GM21528 (cell line): Measurements from ENCODE around the gene DGKG.

Experiments used
- ATAC-seq: cut with Tn5 transposase; IDR thresholded peaks from one replicate; pipeline ENCODE4 v1.9.1; 2021; ENCODE audit warnings: mild to moderate bottlenecking, moderate library complexity; ENCODE audit not compliant: unreplicated experiment, low FRiP score

Gene DGKG

GRCh38 chr3:186217820-186218164, 144.2 kb downstream of the DGKG start:
- ATAC-seq, result peak; percentile 81

DNA sequence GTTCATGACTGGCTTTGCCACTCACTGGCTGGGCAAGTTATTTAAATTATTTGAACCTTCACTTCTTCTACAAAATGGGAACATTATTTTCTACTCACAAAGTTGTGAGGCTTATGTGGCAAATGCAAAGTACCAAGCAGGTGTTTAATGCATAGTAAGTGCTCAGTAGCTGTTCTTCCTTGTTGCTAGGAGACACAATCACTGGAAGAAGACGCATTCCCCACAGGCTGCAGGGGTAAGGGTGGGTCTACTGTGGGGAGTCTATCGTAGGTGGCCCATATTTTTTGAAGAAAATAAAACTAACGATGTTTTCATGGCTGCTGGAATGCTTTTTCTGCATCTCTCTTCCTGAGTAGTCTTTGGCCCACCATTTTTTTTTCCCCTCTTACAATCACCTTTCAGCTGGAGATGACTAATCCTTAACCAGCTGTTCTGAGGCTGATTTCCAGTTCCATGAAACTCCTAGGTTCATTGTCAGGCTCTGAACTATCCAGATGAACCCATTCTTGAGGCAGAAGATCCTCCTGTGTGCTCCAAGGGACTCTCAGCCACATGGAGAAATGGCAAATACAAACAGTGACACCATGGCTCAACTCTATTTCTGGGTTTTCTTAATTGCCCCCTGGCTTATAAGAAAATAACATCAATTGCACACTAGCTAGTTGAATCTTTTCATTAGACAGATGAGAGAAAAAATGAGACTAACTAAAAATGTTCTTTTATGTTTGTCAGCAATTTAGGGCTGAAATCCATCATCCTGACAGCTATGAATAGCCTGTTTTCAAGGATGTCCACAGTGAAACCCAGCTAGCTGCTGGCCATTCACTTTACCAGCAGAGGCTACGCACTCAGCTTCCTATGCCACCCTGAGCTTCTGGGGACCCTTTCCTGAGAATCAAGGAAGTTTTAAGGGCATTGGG, 144.9 kb downstream of the DGKG start:
- no peak for ATAC-seq

- ATAC-seq, result no peak
Measured at GRCh38 chr3:186214670-186215069, 147.4 kb downstream of the DGKG start.

DNA sequence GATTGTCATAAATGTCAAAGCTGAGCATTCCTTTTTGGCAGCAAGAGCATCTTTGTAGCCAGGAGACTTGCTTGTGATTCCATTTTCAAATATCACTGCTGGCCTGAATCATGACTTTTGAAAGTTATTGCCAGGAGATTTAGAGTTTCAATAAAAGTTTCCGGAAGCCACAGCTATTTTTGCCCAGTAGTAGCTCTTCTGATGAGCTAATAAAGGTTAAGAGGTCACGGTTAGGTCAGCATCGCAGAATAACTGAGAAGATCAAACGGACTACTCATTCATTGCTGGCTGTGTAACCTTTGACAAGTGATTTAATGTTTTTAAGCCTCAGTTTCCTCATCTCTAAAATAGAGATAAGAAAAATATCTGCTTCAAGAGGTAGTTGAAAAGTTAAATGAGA, 148.1 kb downstream of the DGKG start:
- no peak for ATAC-seq

- ATAC-seq, result no peak
Measured at GRCh38 chr3:186212611-186213010, 149.4 kb downstream of the DGKG start.

DNA sequence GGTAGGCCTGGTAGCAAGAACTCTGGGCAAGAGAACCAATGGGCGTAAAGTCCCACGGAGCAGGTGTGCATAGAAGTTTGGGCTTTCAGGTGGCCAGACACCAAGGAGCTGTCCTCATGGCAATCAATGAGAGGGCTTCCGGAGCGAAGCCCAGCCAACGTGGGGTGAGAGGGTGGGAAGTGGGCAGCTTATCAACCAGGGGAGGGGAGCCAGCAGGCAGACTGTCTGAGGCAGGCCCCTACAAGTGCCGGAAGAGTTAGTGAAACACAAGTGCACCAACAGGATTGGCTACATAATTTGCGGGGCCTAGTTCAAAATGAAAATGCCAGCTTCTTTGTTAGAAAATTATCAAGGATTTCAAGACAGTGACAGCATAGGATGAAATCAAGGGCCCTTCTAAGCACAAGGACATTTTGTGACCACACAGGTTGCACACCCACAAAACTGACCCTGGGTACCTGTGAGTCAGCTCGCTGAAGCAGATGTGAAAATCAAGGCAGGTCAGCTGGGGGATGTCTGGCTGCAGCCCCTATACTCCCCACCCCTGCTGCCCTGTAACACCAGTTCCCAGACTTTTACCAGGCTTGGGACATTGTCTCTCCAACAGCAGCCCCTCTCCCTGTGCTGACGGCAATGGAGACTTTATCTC, 151.1 kb downstream of the DGKG start:
- no peak for ATAC-seq

- no peak for ATAC-seq
Measured at GRCh38 chr3:186209810-186210752, 152.0 kb downstream of the DGKG start.

DNA sequence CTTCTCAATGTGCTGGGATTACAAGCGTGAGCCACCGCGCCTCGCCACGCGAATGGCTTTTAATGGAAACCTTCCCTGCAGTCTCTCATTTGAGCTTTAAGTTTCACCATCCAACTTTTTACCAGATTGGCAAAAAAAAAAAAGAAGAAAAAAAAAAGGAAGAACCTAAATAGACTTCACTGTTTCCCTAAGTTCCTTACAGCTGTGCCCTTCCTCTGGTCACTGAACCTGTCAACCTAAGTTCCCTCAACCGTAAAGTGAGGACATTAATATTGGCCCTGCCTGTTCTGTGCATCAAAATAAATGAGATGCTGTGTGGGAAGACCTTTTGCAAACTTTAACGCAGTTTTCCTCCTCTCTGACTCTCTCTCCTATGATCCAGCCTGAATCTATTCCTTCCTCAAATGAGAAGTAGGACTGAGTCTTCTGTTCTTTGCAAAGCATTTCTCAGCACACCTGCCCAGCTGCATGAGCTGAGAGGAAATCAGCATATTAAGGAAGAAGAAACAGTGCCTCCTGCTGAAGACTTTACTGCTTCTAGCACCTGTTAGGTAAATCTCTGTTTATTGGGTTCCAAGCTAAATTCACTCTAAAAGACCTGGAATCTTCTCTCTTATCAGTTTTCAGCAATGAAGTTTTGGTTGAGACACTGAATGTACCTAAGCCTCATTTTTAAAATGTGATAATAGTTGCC, 153.6 kb downstream of the DGKG start:
- ATAC-seq, result no peak

GRCh38 chr3:186207515-186207914, 154.5 kb downstream of the DGKG start:
- no peak for ATAC-seq

DNA sequence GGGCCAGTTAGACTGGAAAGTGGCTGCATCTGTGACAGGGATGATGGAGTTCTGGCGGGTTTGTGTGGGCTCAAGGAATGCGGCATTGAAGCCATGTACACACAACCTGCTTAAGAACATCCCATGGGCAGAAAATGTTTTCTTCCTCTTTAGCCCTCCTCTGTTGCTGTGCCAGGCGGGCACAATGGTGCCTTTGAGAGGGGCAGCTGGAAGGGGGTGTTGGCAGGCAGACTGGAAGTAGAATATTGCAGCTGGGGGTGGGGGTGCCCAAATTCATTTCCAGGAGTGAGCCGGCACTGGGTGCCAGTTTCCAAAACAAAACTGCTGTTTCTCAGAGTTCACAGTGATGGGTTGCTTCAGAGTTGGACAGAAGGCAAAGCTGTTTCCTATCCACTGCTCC, 161.3 kb downstream of the DGKG start:
- ATAC-seq, result no peak

DNA sequence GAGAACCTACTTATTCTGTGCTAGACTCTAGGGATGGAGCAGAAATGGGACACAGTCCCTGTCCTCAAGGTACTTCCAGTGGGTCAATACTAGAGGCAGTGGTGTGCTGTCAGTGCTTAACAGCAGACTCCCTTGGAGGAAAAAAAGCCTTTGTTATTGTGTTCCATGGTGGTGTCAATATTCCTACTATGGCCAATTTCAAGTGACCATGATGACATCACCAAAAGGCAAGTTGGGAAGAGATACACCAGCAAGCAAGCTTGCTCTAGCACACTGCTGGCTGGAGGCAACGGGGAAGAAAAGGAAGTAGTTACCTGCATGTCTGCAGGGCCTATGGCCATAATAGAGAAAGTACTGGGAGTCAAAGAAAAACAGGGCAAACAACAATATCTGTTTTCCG, 163.6 kb downstream of the DGKG start:
- no peak for ATAC-seq

DNA sequence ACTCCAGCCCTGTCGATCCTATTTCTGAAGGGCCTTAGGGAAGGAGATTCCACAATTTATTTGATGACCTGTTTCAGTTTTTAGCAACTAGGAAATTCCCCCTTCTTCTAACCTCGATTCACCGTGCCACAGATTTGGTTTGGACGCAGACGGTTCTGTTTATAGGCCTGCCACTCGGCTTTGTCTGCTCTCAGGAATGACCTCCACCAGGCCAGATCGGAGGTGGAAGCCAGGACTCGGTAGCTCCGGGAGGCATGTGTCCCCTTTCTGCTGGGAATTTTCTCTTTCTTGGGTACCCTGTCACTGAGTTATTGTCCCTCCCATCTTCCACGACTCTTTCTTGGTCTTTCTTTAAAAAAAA, 167.6 kb downstream of the DGKG start:
- no peak for ATAC-seq

GRCh38 chr3:186193534-186194450, 168.2 kb downstream of the DGKG start:
- no peak for ATAC-seq

- ATAC-seq, result no peak
Measured at GRCh38 chr3:186192823-186193222, 169.2 kb downstream of the DGKG start.

- no peak for ATAC-seq
Measured at GRCh38 chr3:186189492-186189891, 172.5 kb downstream of the DGKG start.

DNA sequence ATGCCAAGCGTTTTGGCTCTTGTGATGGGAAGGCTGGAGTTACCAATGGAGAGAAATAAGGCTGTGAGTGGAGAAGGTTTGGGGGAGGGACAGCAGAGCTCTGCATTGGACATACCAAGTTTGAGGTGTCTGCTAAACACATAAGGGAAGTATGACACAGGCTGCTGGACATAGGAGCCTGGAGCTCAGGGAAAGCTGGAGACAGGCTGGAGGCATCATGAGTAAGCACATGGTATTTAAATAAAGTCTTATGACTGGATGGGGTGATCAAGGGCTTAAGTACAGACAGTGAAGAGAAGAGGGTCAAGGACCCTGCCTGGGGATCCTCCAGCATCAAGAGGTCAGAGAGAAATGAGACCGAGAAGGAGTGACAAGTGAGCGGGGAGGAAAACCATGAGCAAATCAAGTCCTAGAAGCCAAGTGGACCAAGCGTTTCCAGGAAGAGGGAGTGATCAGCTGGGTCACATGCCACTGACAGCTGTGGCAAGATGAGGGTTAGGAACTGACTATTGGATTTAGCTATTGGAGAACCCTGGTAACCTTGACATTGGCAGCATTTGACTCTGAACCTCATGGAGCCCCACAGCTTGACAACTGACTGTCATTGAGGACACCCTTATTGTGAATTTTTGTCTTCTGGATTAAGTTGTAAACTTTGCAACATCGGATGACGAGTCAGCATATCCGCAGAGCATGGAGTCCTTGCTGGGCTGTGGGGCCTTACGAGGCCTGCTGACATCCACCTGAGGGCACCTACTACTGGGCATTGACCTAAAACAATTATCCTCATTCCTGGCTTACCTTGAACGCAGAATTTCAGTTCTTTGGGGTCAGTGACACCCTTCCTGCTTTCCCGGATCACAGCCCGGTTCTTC, 174.4 kb downstream of the DGKG start:
- no peak for ATAC-seq

- ATAC-seq, result no peak
Measured at GRCh38 chr3:186185194-186185787, 176.7 kb downstream of the DGKG start.

- ATAC-seq, result no peak
Measured at GRCh38 chr3:186184021-186184420, 178.0 kb downstream of the DGKG start.
